Fibroblast of gingiva (primary cell): Measurements from ENCODE around the gene SIX1.

ENCODE experiments used
- DNase-seq: peaks from one replicate; pipeline ENCODE4 v3.0.0-alpha.2; 2011; ENCODE audit warnings: low read depth

The SIX1 gene

DNA sequence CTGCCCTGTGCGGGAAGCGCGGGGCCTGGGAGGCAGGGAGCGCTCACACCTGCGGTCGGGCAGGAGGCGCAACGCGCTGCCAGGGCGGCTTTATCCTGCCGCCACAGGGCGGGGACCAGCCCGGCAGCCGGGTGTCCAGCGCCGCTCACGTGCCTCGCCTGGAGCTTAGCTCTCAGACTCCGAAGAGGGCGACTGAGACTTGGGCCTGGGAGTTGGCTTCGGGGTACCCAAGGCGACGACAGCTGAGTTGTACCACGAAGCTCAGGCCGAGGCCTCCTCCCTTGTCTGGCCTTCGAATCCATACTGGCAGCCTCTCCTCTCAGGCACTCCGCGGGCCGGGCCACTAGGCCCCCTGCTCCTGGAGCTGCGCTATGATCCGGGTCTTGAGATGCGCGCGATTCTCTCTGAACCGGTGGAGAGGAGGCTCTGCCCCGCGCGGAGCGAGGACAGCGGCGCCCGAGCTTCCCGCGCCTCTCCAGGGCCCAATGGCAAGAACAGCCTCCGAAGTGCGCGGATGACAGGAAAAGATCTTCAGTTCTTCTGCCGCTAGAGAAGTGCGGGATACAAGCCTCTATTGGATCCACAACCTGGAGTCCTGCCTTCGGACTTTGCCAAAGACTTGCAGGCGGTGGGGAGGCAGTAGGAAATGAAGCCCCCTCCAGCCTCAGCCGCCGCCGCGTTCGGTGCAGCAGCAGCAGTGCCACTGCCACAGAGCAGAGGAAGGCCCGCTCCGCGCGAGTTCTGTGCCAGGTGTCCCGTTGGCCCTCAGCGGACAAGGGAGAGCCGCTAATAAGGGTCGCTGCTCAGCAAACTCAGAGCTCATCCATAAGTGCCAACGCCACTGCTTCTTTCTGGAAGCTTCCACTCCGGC lies 6.8 kb downstream of the SIX1 start:
- DNase-seq = no peak

- DNase-seq = no peak
These were observed 7.5 kb downstream of the SIX1 start for GRCh38 chr14:60641742-60642269.

- no peak for DNase-seq
These were observed 8.2 kb downstream of the SIX1 start for GRCh38 chr14:60640859-60641741.

- no peak for DNase-seq
These were observed 9.6 kb downstream of the SIX1 start for GRCh38 chr14:60639674-60640073.

DNA sequence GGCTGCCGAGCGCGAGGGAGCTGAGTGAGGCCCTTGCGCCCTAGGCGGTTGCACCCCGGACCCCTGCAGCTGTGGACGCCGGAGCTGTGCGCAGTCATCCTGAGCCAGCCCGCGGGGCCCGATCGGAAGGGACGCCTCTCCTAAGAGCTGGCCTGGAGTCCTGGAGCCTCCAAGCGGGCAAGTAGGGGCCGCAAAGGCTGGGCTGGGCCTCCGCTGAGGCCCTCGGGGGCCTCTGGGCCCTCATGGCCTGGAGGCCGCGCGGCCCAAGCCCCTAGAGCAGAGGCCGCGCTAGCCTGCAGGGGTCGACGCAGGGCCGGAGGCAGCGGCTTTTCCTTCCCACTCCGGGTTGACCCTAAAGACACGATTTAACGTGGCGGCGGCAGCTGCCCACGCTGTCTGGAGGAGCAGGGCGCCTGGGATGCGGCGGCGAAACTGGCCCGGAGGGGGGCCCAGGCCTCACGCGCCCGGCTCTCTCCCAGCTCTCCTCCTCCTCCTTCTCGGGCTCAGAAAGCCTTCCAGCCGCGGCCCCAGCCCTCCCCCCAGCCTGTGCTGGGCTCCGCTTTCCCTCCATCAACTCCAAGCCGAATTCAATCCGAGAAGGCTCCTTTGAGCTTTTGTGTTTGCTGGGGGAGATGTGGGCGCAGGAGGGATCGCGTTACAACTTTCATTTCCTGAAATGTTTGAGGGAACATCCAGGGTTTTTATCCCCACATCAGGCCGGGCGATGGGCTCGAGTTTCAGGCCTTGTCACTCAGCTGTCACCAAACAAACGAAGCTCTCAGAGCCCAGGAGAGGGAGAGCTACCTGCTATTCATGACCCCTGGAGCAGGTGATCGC lies 11.6 kb downstream of the SIX1 start:
- DNase-seq = peak; percentile 47

GRCh38 chr14:60636879-60637478 lies 12.3 kb downstream of the SIX1 start:
- DNase-seq = no peak

DNA sequence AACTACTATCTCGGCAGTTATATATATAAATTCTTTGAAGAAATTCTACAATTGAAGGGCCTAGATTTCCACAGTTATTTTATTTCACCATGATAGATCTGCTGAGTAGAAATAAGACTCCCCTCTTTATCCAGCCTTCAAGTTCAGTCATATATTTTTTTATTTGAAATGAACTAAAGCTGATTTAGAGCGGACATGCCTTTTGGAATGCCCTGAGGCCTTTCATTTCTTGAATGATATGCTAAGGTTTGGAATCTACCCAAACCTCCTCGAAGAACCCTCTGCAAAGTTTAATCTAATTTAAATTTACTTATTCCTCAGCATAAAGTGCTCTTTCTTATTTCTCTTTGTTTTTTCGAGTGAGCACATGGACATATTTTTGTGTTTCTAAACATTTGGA lies 15.1 kb downstream of the SIX1 start:
- no peak for DNase-seq

- no peak for DNase-seq
These were observed 16.5 kb downstream of the SIX1 start for GRCh38 chr14:60632777-60633176.

GRCh38 chr14:60632257-60632656 lies 17.0 kb downstream of the SIX1 start:
- no peak for DNase-seq

- no peak for DNase-seq
These were observed 17.4 kb downstream of the SIX1 start for GRCh38 chr14:60631842-60632241.

DNA sequence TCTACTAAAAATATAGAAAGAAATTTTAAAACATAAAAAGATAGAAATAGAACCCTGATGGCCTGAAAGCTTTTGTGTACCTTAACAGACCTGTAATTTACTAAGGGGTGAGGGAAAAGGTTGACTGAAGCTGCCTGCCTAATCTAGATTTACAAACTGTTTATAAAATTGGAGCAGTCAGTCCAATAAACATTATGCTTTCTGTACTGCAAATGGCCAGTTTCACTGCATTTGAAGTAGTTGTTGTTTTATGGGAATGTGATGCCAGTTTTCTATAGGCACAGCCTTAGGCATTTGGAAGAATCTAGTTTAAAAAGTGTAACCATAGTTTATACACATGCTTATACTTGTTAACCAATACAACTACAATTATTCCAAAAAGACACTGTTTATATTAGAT lies 19.1 kb downstream of the SIX1 start:
- DNase-seq = no peak

GRCh38 chr14:60628892-60629291 lies 20.4 kb downstream of the SIX1 start:
- DNase-seq = no peak

- DNase-seq = peak; percentile 89
These were observed 26.4 kb downstream of the SIX1 start for GRCh38 chr14:60622917-60623257.

DNA sequence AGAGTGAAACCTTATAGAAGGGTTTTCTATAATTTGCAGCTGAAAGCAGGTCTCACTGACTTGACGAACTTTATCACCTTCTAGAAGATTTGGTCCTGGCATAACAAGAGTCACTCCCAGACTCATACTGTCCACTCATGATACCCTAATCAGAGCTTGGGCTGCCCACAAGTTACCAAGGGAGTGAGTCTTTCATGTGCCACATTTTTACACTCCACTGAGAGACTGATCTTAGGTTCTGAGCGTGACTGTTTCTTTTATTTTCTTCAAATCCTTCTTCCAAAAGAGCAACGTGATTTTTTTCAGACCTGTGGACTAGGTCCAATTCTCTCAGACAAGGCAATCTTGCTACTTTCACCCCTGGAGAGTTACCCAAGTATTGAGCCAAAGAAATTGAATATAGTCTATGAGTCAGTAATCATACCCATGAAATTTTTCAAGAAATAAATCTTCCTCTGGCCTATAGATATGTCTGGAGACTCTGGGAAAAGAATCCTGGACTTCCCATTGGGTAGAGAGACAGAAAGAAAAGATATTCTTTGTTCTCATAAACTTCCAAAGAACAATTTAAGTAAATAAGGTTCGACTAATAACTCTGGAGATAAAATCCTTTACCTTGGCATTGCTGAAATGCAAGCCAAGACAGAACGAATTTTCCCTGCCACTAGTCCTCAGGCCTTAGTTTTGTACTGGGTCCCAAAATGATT lies 26.9 kb downstream of the SIX1 start:
- DNase-seq = peak; percentile 83

DNA sequence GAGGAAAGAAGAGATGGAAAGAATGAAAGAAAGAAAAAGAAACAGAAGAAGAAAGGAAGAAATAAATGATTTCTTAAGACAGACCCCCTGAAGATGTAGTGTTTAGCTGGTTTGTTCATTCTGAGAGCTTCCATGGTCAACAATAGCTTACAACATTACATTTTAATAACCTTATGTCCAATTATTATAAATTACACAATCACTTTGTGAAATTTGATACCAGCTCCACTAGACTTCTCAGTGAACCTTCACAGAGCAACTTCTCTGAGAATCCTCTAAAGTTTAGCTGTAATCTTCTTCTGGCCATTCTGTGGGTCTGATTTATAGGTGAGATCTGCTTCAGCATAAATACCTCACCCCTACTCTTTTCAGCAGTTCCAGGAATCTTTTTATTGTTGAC lies 27.9 kb downstream of the SIX1 start:
- no peak for DNase-seq

GRCh38 chr14:60618241-60618640 lies 31.0 kb downstream of the SIX1 start:
- no peak for DNase-seq

GRCh38 chr14:60616461-60616959 lies 32.8 kb downstream of the SIX1 start:
- no peak for DNase-seq

- no peak for DNase-seq
These were observed 47.0 kb downstream of the SIX1 start for GRCh38 chr14:60602291-60602690.

DNA sequence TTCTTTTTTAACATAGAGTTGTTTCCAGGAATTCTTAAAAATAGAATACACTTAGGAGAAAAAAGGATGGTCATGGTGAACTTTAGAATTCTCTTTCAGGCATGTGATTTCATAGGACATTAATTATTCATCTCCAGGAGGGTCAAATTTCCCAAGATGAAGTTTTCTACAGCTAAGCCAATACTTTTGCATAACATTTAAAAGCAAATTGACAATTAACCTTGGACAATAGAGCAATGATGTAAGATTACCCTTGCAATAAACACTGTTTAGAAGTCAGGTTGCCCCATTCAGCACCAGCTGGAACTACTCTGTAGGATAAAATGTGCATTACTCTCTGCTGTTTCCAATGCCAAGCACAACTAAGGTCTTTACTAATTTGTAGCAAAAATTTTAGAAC lies 49.5 kb downstream of the SIX1 start:
- DNase-seq = peak; percentile 12

GRCh38 chr14:60596139-60596538 lies 53.1 kb downstream of the SIX1 start:
- no peak for DNase-seq

DNA sequence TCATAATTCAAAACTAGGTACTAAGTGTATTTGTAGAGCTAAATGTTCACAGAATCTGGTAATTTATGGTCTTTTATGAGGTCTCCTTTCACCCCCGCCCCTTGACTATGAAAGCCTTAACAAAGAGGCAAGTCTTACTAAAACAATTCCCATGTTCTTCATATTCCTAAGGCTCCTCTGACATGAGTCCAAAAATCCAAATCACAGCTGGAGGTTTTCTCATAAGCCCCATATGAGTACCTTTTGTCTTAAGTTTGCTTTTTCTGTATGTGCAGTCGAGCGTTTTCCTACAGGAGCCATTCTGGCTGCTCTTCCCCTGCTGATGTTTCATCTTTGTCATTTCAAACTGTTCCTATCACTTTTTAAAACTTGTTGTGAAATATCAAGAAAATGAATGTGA lies 55.2 kb downstream of the SIX1 start:
- DNase-seq = no peak
